ENCODE results near the gene TASL. TPM values are rescaled to one million over a fixed set of nuclear protein-coding genes. Genes with fewer than 3 reads are reported as not detected.

The TASL gene
- polyA plus RNA-seq, 2 of the 4 experiments (the other 2 are of a cell fraction), result not detected

- no peak for TF ChIP-seq E2F6 (IDR thresholded peaks at IDR 0.05; ENCODE audit: borderline replicate concordance, low read depth)
These were observed 56.0 kb downstream of the TASL start (continued) for GRCh38 chrX:30521440-30522182.

GRCh38 chrX:30513284-30513683 is 64.3 kb downstream of the TASL start:
- FAIRE-seq (peak; percentile 99), DNase-seq (ENCODE audit: low read depth in 1 of 2, low spot score in 1 of 2) (peak in 1 of 2 experiments; percentile 16), ATAC-seq (peak; percentile 34 to 50; a peak in 2 of 6 replicates)
- H3K4me3 ChIP-seq, result no peak overlapping the region
- ChIA-PET POLR2A (no interaction called here), CTCF (interaction anchor here (1.6 to 1.8 kb wide), 2 partner anchors 9 to 205 kb away, joined by 5 to 6 read pairs; no protein-coding TSS in a partner anchor)
- H3K9me3 ChIP-seq, result no peaks in the 10 kb centered on the region
- no peaks in the 10 kb centered on the region for H3K4me1 ChIP-seq
- WGBS (ENCODE audit: missing lambda C conversion rate), result 16% methylated on average over 3 of the region's 3 CpGs
- H3K27ac ChIP-seq, result no peak overlapping the region
- H3K4me2 ChIP-seq, result no peak overlapping the region
- TF ChIP-seq TP53 (CRISPR knock-in tag; IDR thresholded peaks at IDR 0.05), result no peak
- TF ChIP-seq SMC3 (IDR thresholded peaks at IDR 0.05), result peak; percentile 26; the same call in 1 of the 3 replicates
- TF ChIP-seq CTCF (IDR thresholded peaks at IDR 0.05), result peak; percentile 50

Small RNAs within 50 kb of the gene (small RNA-seq; reads per million reads assigned to genes)
- gene CKS1BP6, result 0 reads per million in 6 experiments

Other genes with a start within 250 kb of the TASL start
- 5.1 and 7.1 TPM in 2 replicates for gene GK, start 75.7 kb upstream of the TASL start, polyA plus RNA-seq (2011; rRNA removed)
- 1.3 to 1.5 TPM (median 1.4 TPM) in 3 replicates for gene GK, start 75.7 kb upstream of the TASL start, polyA plus RNA-seq (2017; fragmentation: RNase III; extraction: RNeasy Plus Mini Kit Qiagen cat#74134 plus additional on column Dnase treatment)

Measured in A549 (cell line).